ENCODE measurements around the gene TSPAN13.

- TF ChIP-seq CTCF (IDR thresholded peaks at IDR 0.05) (no peak), EP300 (IDR thresholded peaks at IDR 0.05) (no peak), POLR2A (IDR thresholded peaks at IDR 0.05) (no peak)
These were observed 44.6 kb upstream of the TSPAN13 start for GRCh38 chr7:16708980-16709379.
